HG02973 (cell line): ENCODE measurements around the gene SLC6A6.

ENCODE experiments used
- ATAC-seq: cut with Tn5 transposase; IDR thresholded peaks from one replicate; pipeline ENCODE4 v1.9.1; 2021; ENCODE audit warnings: moderate library complexity; ENCODE audit not compliant: unreplicated experiment

SLC6A6 gene

GRCh38 chr3:14536055-14536815 lies 133.8 kb downstream of the SLC6A6 start:
- no peak for ATAC-seq

- no peak for ATAC-seq
Observed at GRCh38 chr3:14536837-14537589, 134.6 kb downstream of the SLC6A6 start.

- no peak for ATAC-seq
Observed at GRCh38 chr3:14537590-14538450, 135.4 kb downstream of the SLC6A6 start.

- ATAC-seq, result no peak
Observed at GRCh38 chr3:14538451-14539088, 136.2 kb downstream of the SLC6A6 start.
